Neural cell (in vitro differentiated cells): ENCODE data around the gene LONRF3. TPM values are rescaled to one million over a fixed set of nuclear protein-coding genes. Genes with fewer than 3 reads are reported as not detected.

ENCODE experiments used
- H2AFZ ChIP-seq: fragments of 200-600, 300-800 bp; sonication (generic), shearing (Covaris generic); 2 replicates; pipeline ENCODE4 v1.6.0; 2014; ENCODE audit warnings: low read depth, mild to moderate bottlenecking, antibody characterized with exemption, low read length, moderate library complexity
- H3F3A ChIP-seq: fragments of 200-600 bp; shearing (Covaris generic); 2 replicates; pipeline ENCODE4 v1.6.1; 2016; ENCODE audit warnings: mild to moderate bottlenecking, moderate library complexity, mixed read lengths, antibody characterized with exemption, low read length; ENCODE audit not compliant: insufficient read depth, poor library complexity, severe bottlenecking
- H3K27ac ChIP-seq: fragments of 200-600, 300-800 bp; sonication (generic), shearing (Covaris generic); 2 replicates; pipeline ENCODE4 v1.5.1; 2014; ENCODE audit warnings: mild to moderate bottlenecking, low read length, moderate library complexity
- H3K27me3 ChIP-seq: fragments of 300-800, 200-600 bp; sonication (generic), shearing (Covaris generic); 2 replicates; pipeline ENCODE4 v1.6.0; 2014; ENCODE audit warnings: mild to moderate bottlenecking, low read depth, low read length, moderate library complexity; ENCODE audit not compliant: insufficient read depth
- H3K36me3 ChIP-seq: fragments of 300-800, 200-600 bp; sonication (generic), shearing (Covaris generic); 2 replicates; pipeline ENCODE4 v1.5.1; 2014; ENCODE audit warnings: mild to moderate bottlenecking, antibody characterized with exemption, low read length, moderate library complexity; ENCODE audit not compliant: insufficient read depth
- H3K4me2 ChIP-seq: fragments of 300-800, 200-600 bp; sonication (generic), shearing (Covaris generic); 2 replicates; pipeline ENCODE4 v1.6.0; 2014; ENCODE audit warnings: mild to moderate bottlenecking, low read length
- H3K4me3 ChIP-seq: fragments of 300-800, 200-600 bp; sonication (generic), shearing (Covaris generic); 2 replicates; pipeline ENCODE4 v1.5.1; 2014; ENCODE audit warnings: mild to moderate bottlenecking, low read length, moderate library complexity
- H3K79me2 ChIP-seq: fragments of 200-600 bp; shearing (Covaris generic); replicated peaks from 2 replicates; pipeline ENCODE4 v1.6.0; 2014; ENCODE audit warnings: mild to moderate bottlenecking, low read length, moderate library complexity; ENCODE audit not compliant: insufficient read depth
- H3K9ac ChIP-seq: fragments of 300-800, 200-600 bp; sonication (generic), shearing (Covaris generic); 2 replicates; pipeline ENCODE4 v1.6.1; 2016; ENCODE audit warnings: mild to moderate bottlenecking, low read length, mixed read lengths
- H3K9me2 ChIP-seq: fragments of 200-600 bp; shearing (Covaris generic); 2 replicates; pipeline ENCODE4 v1.6.1; 2016; ENCODE audit warnings: mild to moderate bottlenecking, low read length, mixed read lengths; ENCODE audit not compliant: insufficient read depth
- H3K9me3 ChIP-seq: fragments of 200-600, 300-800 bp; sonication (generic), shearing (Covaris generic); 2 replicates; pipeline ENCODE4 v1.6.1; 2016; ENCODE audit warnings: mild to moderate bottlenecking, mixed run types, low read length, moderate library complexity, mixed read lengths
- H4K20me1 ChIP-seq: fragments of 200-600 bp; shearing (Covaris generic); 2 replicates; pipeline ENCODE4 v1.6.1; 2016; ENCODE audit warnings: mild to moderate bottlenecking, mixed run types; ENCODE audit not compliant: insufficient read depth
- CTCF ChIP-seq: fragments of 450-650 bp; IDR thresholded peaks from 2 replicates; pipeline ENCODE4 v1.5.1; 2014; ENCODE audit warnings: antibody characterized with exemption, mild to moderate bottlenecking, moderate library complexity; ENCODE audit not compliant: poor library complexity, severe bottlenecking
- EP300 ChIP-seq: fragments of 450-650 bp; conservative IDR thresholded peaks from 2 replicates; pipeline ENCODE4 v1.6.1; 2014; ENCODE audit warnings: antibody characterized with exemption, mild to moderate bottlenecking, moderate library complexity; ENCODE audit not compliant: poor library complexity, severe bottlenecking
- EZH2 ChIP-seq: fragments of 200-600, 300-800 bp; shearing (Covaris generic), sonication (generic); IDR thresholded peaks from 2 replicates; pipeline ENCODE4 v1.6.1; 2014; ENCODE audit warnings: antibody characterized with exemption, low read length, borderline replicate concordance, mild to moderate bottlenecking; ENCODE audit not compliant: insufficient read depth, poor library complexity, severe bottlenecking
- MXI1 ChIP-seq: fragments of 450-650 bp; conservative IDR thresholded peaks from 2 replicates; pipeline ENCODE4 v1.6.1; 2014; ENCODE audit warnings: antibody characterized with exemption, mild to moderate bottlenecking; ENCODE audit not compliant: poor library complexity, severe bottlenecking
- RAD21 ChIP-seq: fragments of 450-650 bp; conservative IDR thresholded peaks from 2 replicates; pipeline ENCODE4 v1.6.1; 2014; ENCODE audit warnings: antibody characterized with exemption, mild to moderate bottlenecking, moderate library complexity
- REST ChIP-seq: IDR thresholded peaks from 2 replicates; pipeline ENCODE4 v1.6.1; 2012; ENCODE audit warnings: borderline replicate concordance
- SMC3 ChIP-seq: fragments of 450-650 bp; conservative IDR thresholded peaks from 2 replicates; pipeline ENCODE4 v1.6.1; 2014; ENCODE audit warnings: antibody characterized with exemption, mild to moderate bottlenecking, moderate library complexity; ENCODE audit not compliant: poor library complexity
- TAF1 ChIP-seq: IDR thresholded peaks from 2 replicates; pipeline ENCODE4 v1.6.1; 2012; ENCODE audit warnings: low read depth
- polyA plus RNA-seq: library from polyadenylated mRNA; depleted of rRNA; stranded (reverse); fragments of >200 nt; gene quantifications from 2 replicates; pipeline ENCODE4 v1.2.3, GENCODE V29; 2014

Gene LONRF3
- polyA plus RNA-seq, 1 donor from 2014 or later: 0.41 TPM

- no peak overlapping the region for H3K4me2 ChIP-seq
- H2AFZ ChIP-seq: no peak overlapping the region
- H3K9ac ChIP-seq: no peak overlapping the region
- no peaks in the 10 kb centered on the region for H3K9me2 ChIP-seq
- no peak for TF ChIP-seq CTCF
- no peaks in the 10 kb centered on the region for H3K27me3 ChIP-seq
- H3K36me3 ChIP-seq: no peaks in the 10 kb centered on the region
- H3K79me2 ChIP-seq: no peaks in the 10 kb centered on the region
- no peaks in the 10 kb centered on the region for H4K20me1 ChIP-seq
- H3K27ac ChIP-seq: no peak overlapping the region
- no peak overlapping the region for H3K4me3 ChIP-seq
- no peaks in the 10 kb centered on the region for H3K9me3 ChIP-seq
- H3F3A ChIP-seq: no peaks in the 10 kb centered on the region
Measured at GRCh38 chrX:119036107-119037029, 62.0 kb downstream of the LONRF3 start.

GRCh38 chrX:119040432-119040831 lies 66.0 kb downstream of the LONRF3 start:
- Histone ChIP-seq H3K27me3 (no peaks in the 10 kb centered on the region), H3K4me2 (no peak overlapping the region), H3K9me2 (no peaks in the 10 kb centered on the region), H3K36me3 (no peaks in the 10 kb centered on the region), H3K27ac (no peak overlapping the region), H3F3A (no peaks in the 10 kb centered on the region), H3K9ac (no peak overlapping the region), H3K9me3 (no peaks in the 10 kb centered on the region), H4K20me1 (no peaks in the 10 kb centered on the region), H2AFZ (no peak overlapping the region), H3K4me3 (no peak overlapping the region), H3K79me2 (no peaks in the 10 kb centered on the region)
- TF ChIP-seq TAF1 (no peak), CTCF (no peak), EZH2 (no peak), MXI1 (no peak), RAD21 (no peak), SMC3 (no peak), REST (no peak), EP300 (no peak)
